GM21526 (cell line): ENCODE results near the gene METAP1D.
"Not testable (repeated sequence)": the region's sequence is repeated elsewhere in the genome, so short reads cannot be mapped to it uniquely, and the experiment has no call there.

Experiments used
- ATAC-seq: cut with Tn5 transposase; IDR thresholded peaks from one replicate; pipeline ENCODE4 v1.9.1; 2021; ENCODE audit warnings: moderate library complexity; ENCODE audit not compliant: unreplicated experiment, low FRiP score

METAP1D gene

DNA sequence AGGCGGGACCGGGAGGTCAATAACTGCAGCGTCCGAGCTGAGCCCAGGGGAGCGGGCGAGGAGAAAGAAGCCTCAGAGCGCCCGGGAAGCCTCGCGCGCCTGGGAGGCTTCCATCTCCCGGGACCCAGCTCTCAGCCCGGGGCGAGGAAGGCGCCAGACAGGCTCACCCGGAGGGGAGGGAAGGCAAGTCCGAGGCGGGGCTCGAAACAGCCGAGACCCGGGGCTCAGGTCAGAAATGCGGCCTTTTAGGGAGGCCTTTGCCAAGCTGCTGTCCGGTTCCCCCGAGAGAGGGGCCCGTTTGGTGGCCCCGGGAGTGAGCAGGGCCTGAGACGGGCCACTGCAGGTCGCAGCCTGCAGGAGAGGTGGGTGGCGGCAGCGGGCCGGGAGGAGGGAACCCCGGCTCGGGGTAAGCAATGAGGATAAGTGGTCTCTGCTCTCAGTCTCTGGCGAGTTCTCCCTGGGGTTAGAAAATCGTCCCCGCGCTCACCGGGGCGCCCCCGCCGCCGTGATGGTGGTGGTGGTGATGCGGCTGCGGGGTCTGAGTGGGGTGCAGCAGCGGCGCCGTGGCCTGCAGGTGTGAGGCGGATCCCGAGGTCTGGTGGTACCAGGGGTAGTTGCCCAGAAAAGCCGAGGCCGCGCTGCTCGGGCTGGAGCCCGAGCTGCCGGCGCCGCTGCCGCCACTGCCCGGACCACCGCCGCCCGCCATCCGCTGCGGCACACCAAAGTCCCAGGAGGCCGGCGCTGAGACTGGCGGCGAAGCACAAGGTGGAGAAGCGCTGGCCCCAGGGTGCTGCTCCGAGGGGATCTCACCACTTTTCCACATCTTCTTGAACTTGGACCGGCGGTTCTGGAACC, 100.6 kb downstream of the METAP1D start:
- no peak for ATAC-seq

DNA sequence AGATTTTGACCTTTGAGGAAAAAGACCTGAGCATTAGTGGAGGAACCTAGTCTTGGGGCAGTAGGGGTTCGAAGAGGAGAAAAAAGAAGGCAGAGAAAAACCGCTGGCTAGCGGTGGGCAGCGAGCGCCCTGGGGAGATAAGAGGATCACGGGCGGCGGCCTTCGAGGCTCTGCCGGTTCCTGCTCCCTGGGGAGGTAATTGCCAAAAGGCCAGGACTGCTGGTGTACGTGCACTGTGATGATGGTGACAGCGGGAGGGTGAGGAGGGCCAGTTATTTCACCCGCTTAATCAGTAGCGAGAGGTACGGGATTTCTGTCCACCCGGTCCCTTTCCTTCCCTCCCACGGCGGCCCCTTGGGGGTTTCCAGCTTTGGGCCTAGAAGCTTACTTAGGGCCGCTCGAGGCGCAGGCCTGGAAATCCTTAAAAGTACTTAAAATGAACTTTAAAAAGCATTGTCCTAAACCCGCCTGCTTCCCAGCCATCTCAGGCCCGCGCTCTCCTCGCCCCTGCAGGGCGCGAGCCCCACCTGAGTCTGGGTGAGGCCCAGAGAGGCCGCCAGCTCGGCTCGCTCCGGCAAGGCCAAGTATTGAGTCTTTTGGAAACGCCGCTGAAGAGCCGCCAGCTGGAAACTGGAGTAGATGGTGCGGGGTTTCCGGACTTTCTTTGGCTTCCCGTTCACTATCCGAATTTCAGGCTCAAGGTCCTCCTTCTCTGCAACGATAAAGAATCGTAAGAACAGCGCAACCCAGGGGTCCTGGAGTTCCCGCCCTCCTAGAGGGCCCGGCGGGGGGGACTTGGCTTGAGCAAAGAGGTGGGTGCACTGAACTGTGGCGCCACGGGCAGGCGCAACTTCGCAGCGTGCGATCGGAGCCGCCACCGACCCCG, 101.4 kb downstream of the METAP1D start:
- no peak for ATAC-seq

DNA sequence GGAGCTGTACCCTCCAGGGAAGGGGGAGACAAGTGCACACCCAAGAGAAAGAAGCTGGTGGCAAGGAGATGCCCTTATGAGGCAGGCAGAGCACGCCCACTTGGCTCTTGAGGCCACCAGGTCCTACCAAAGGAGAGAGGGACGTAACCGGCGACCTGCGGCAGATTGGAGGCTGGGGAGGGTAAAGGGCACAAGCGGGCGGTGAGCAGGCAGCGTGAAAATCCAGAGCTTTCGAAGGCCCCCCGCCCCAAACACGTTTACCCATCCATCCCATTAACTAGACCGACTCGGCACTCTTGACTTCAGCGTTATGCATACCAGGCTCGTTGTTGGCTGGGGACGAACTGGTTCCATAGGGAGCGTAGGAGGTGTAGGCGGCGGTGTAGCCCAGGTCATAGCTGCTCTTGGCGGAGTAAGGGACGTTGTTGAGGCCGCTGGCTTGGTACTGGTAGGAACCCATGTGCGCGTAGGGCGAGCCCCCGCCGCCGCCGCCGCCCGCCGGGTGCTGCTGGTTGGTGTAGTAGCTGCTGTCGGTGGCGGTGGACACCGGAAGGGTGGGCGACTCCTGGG, 102.2 kb downstream of the METAP1D start:
- no peak for ATAC-seq

DNA sequence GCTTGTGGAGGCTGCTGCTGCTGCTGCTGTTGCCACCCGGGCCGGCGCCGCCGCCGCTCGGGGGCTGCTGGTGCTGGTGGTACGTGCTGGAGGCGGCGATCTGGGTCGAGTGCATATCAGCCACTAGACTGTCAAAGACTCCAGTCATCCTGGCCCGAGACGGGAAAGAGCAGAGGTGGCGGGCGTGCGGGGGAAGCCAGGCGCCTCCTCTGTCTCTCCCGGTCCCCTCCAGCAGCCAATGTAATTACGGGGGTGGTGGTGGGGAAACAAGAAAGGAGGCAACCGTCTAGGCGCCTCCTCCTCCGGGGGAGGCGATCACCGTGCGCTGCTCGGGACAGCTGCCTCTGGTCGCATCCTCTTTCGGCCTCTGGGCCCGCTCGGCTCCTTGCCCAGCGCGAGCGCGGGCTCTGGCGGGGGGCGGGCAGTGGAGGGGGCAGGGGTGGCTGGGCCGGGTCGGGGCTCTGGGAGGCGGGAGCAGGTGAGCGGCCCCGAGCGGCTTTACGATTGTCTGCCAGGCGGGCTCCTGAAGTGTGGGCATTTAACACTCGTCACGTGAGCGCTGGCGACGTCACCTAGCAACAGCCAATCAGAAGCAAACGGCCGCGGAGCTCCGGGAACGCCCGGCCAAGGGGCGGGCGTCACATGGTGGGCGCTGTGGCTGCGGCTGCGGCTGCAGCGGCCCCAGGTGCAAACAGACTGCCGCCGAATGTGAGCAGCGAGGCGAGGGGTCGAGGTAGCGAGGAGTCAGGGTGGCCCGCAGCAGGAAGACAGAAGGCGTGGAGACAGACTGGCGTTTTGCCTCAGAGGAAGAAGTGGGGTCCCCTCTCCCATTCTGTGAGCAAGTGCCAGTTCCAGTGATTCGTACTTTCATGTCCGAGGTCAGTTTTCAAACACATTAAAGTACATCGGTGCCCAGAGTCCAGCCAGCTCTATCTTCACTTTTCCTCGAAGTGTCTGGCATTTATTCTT, 102.9 kb downstream of the METAP1D start, which contains the start of gene DLX2:
Gene DLX2 (minus strand): TSS at position 510 of the 969 bp plus-strand sequence. CDS start 362 bp downstream, at position 148.
- ATAC-seq, result peak; percentile 75

DNA sequence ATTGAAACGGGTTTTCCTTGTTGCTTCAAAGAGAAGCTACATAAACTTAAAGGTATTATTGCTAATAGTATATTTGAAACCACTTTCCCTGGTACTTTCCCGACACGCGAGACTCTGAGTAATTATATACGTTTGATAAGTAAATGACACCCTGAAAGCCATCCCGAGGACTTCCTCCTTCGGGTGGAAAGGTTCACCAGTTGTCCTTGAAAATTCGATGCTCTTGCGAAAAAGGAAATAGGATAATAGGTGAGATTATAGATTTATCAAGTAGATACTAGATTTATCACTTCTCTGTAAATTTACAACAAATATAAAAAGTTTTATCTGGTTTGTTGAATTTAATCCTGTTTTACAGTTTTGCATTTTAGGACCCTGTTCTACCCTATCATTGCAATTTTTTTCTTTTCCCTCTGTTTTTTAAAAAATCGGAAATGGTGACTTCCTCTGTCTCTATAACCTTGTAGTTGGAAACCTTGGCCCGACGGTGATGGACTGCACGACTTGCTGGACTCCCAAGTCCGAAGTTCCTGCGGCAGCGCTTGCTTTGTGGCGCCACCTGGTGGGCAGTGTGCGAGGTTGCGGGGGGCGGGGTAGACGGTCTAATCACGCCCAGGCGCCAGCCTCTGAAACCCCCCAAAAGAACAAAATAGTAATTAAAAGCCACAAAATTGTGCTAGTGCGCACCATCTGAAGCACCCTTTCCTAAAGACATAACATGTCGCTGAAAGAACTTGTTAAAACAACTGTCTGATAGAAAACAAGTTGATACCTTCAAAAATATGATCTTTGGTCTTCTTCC, 103.9 kb downstream of the METAP1D start:
- no peak for ATAC-seq

DNA sequence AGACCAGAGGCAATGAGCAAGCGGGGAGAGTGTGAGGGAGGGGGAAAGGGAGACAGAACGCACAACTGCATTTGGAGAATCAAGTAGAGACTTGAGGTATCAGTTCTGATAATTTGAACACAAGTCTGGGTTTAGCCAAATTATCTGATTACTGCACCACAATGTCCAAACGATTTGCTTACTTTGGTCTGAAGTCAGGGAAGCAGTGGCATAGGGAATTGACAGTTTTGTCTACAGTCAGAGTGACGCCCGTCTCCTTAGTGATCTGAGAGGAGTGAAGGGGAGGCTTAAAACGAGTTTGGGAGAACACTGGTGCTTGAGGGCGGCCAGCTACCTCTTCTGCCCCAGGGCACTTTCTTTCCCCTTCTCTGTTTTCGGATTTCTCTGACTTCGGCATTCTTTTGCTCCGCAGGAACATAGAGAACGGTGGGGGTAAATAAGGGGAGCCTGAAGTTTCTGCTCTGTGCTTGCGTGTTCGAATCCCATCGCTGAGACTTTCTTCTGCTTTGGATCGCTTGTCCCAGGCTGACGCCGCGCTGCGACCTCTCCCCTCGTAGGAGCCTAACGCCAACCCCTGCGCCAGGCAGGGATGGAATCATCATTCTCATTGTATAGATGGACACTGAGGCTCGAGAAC, 105.8 kb downstream of the METAP1D start:
- no peak for ATAC-seq

DNA sequence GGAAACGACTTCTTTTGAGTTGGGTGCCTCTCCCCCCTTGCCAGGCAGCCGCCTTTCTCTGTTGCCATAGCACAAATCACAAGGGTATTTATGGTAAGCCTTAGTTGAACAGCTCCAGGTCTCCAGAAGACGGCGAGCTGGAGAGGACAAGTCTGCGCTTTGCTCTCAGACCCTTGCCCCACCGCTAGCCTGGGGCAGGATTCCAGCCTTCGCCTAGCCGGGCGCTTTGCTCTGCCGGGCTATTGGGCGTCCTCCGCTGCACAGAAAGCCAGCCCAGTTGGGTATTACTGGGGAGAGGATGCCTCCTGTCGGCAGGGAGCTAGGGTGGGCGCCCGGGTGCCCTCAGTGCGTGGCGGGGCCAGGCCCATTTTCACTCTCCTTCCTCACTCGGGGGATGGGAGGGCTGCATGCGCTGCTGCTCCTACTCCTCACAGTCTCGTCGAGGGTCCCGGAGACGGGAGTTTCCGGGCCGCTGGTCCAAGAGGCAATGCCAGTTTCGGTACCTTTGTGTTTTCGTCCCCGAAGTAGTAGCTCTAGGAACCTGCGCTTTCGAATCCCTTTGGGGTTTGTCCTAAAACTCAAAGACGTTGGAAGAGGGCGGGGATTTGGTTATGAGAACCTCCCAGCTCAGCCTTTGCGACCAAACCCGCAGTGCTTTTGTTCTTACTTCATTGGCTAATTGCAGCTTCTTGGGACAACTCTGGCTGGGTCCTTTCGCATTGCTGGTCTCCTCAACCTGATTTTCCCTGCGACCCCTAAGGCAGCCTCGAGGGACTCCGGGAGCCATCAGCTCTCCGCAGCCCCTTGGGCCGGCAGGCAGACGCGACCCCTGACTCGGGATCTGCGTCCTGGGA, 106.6 kb downstream of the METAP1D start:
- no peak for ATAC-seq

DNA sequence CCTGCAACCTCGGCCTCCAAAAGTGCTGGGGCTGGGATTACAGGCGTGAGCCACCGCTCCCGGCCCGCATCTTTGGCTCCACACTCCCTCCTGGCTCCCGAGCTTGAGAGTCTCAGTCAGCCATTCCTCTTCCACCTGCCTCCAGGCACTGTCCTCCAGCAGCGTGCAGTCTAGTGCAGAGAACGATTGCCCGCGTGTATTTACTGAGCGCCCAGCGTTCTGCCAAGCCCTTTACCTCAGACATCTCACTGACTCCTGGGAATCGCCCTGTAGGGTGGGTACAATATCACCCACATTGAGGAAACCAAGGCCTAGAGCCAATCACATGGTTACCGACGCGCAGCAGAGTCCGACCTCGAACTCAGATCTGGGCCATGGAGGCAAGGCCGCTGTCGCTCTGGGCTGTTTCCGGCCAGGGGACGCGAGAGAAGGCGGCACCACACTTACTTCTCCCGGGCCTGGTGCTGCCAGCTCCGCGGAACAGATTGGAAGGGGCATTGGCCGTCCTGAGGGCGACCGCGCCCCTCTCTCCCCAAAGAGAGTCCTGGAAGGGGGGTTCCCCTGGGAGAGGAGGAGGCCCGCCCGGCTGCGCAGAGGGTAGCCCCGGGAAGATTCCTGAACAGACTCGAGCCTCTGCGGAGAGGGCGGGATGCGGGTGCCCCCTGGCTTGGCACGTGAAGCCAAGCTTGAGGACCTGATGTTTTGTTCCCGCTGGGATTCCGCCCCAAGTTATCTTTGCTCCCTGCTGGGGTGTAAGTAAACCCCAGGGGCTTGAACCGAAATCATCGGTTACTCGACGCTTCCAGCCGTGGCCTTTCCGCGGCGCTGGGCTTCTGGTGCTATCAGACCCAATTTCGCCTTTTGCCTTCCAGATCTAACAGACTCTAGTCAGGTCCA, 108.2 kb downstream of the METAP1D start:
- no peak for ATAC-seq

DNA sequence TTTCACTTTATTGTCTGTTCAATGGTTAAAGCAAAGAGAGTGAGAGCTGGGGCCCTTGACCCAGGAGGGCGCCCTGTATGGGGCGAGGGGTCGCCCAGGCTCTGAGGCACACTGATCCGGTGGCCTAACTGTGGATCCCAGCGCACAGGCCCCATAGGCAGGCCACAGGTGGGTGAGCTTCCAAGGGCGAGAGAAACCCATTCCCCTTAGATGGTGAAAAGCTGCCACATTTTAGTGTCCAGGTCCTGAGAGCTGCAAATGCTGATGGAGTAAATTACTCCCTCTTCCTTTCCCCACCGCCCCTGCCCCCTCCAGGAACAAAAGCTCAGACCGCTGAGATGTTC, 108.8 kb downstream of the METAP1D start:
- ATAC-seq, result no peak

DNA sequence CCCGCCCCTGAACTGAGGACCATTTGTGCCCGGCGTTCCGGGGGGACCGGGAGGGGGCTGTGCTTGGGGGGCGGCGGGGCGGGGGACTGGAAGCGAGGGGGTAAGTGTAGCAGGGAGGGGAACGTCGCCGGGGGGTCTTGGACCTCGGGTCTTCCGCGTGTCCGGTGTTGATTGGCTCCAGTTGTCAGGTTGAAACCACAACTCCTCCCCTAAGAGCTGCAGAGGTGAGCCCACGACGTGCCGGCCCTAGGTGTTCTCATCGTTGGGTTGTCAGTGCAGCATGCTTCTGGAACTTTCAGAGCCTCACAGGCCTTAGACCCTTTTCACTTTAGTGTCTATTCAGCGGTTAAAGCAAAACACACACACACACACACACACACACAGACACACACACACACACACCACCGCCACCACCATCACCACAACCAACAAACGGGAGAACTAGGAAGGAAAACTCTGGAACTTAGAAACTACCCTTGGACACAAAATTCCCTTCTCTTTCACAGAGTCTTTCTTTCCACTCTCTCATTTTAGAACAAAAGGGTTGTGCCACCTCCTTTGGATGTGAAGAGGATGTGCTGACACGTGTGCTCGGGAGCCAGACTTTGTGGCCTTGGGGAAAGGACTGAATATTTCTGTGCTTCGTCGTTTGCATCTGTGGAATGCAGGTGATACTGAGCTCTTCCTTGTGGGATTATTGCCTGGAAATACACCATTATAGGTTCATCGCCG, 109.7 kb downstream of the METAP1D start:
- ATAC-seq, result no peak

DNA sequence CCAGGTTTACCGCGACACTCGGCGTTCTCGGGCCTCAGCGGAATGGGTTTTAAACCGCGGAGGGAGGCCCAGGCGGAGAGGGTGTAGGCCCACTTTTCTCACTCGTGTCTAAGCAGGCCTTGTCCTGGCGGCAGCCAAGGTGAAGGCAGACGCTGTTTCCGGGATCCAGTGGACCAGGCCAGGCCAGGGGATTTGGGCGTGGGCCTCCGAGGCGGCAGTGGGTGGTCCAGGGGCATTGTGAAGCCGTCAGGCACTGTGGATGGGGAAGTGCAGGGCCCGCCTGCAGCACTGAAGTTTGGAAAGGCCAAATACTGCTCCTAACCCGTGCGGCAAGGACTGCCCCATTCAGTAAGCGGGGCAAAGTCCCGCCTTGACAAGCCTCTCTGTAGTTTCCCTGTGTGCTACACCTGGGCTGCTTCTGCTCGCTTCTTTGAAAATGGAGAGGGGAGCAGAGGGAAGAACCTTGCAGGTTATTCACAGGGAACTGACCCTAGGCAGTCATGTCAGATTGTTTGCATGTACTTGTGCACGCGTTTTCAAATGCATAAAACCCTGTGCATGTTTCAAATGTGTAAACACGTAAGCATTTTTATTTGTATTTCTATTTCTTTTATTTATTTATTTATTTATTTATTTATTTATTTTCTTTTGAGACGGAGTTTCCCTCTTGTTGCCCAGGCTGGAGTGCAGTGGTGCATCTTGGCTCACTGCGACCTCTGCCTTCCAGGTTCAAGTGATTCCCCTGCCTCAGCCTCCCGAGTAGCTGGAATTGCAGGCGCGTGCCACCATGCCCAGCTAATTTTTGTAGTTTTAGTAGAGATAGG, 110.4 kb downstream of the METAP1D start:
- ATAC-seq, result no peak

DNA sequence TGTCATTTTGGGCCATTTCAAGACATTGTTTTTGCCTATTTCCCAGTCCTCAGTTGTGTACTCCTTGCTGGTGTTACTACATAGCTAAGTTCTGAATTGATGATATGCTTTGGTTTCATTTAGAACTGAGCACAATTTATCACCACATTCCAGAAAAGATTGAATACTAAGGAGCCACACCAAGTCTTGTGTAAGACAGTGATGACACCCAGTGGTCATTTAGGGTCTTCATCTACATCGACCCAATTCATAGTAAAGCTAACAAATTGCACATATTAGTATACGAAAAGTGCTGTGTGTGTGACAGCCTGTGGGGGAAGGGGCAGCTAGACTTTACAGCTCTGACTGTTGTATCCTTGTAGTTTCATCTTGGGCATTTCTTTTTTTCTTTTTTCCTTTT, 113.9 kb downstream of the METAP1D start:
- ATAC-seq, result no peak

DNA sequence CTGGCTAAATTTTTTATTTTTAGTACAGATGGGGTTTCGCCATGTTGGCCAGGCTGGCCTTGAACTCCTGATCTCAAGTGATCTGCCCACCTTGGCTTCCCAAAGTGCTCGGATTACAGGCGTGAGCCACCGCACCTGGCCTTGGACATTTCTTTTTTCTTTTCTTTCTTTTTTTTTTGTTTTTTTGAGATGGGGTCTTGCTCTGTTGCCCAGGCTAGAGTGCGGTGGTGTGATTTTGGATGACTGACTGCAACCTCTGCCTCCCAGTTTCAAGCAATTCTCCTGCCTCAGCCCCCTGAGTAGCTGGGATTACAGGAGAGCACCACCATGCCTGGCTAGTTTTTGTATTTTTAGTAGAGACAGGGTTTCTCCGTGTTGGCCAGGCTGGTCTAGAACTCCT, 114.4 kb downstream of the METAP1D start:
- not testable (repeated sequence) for ATAC-seq

DNA sequence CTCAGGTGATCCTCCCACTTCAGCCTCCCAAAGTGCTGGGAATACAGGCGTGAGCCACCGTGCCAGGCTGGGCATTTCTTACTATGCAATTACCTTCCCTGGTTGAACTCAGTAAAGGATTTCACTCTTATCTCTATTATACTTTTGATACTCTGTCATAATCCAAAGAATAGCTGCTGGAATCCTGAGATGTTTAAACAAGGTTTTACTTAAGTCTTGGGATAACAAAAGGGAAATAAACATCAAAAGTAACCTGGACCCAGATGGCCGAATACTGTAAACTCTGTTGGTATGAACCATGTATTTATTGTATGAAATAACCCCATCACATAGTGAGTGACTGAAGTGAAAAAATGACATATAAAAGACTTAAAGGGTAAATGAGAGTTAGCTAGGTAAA, 114.8 kb downstream of the METAP1D start:
- ATAC-seq, result no peak

DNA sequence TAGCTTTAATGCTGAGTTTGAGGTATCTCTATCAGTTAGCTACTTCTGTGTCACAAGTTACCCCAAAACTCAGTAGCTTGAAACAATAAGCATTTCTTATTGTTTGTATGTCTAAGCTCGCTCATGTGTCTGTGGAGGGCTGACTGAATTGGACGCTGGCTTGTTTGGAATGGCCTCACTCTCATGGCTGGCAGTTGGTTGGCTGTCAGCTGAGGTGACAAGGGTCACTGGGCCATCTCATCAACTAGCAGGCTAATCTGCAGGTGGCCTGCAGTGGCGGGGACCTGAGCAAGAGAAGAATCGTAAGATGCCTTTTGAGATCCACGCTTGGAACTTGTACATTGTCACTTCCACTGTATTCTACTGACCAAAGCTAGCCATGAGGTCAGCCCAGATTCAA, 116.4 kb downstream of the METAP1D start:
- no peak for ATAC-seq
